Uterus (tissue), 4 donors: ENCODE results near the gene MTURN. TPM values are rescaled to one million over a fixed set of nuclear protein-coding genes. Genes with fewer than 3 reads are reported as not detected.

Source experiments
- DNase-seq, 2 donors: peaks; one replicate each; pipeline ENCODE4 v3.0.0-alpha.2; 2019 to 2020
- H3K27ac ChIP-seq, 2 donors: fragments of 200-600 bp; sonication (generic); 1 replicate in 1 of 2; 2 replicates in 1 of 2; pipeline ENCODE4 v1.5.1; 2016 to 2018
- H3K27me3 ChIP-seq, 2 donors: fragments of 200-600 bp; sonication (generic); one replicate each; pipeline ENCODE4 v1.5.1; 2018 to 2019; ENCODE audit warnings: control low read depth in 1 of 2
- H3K36me3 ChIP-seq, 2 donors: fragments of 200-600 bp; sonication (generic); one replicate each; pipeline ENCODE4 v1.5.1; 2019; ENCODE audit warnings: control low read depth in 1 of 2
- H3K4me1 ChIP-seq, 2 donors: fragments of 200-600 bp; sonication (generic); one replicate each; pipeline ENCODE4 v1.5.1; 2018 to 2019; ENCODE audit warnings: control low read depth in 1 of 2
- H3K4me3 ChIP-seq, 2 donors: fragments of 200-600 bp; sonication (generic); 1 replicate in 1 of 2; 2 replicates in 1 of 2; pipeline ENCODE4 v1.5.1; 2018 to 2019; ENCODE audit warnings: mild to moderate bottlenecking in 1 of 2
- H3K9me3 ChIP-seq, 2 donors: fragments of 200-600 bp; sonication (generic); one replicate each; pipeline ENCODE4 v1.5.1; 2019; ENCODE audit warnings: control low read depth in 1 of 2
- POLR2A ChIP-seq, 2 donors: fragments of 450-650 bp; IDR thresholded peaks; one replicate each; pipeline ENCODE4 v1.6.1; 2016; ENCODE audit warnings: antibody characterized with exemption in 2 of 2, mild to moderate bottlenecking in 1 of 2, moderate library complexity in 1 of 2
- intact Hi-C: fragments of 100-400 bp; cut with DNase I; formaldehyde crosslinking; loops from one replicate; pipeline ENCODE4 v1.15.1; 2023; ENCODE audit warnings: low total_unique reads
- total RNA-seq, 4 donors: library from RNA; depleted of rRNA in 3 of 4; stranded (reverse); fragments of >200 nt in 3 of 4; gene quantifications; one replicate each; pipeline versions ENCODE4 v1.1.0 to v1.2.4, GENCODE V29; 2014 to 2023
- TF ChIP-seq, protein P1 (sequence below), 4 experiments: fragments of 200-600 bp in 2 of 4; fragments of 450-650 bp in 2 of 4; sonication (generic) in 2 of 4; IDR thresholded peaks; one replicate each; pipeline ENCODE4 v1.5.1; 2016 to 2019; ENCODE audit warnings: antibody characterized with exemption in 4 of 4, mild to moderate bottlenecking in 2 of 4, moderate library complexity in 1 of 4
- donor health status: DM: yes; HTN: yes; CAD: no.

MTURN gene
- total RNA-seq, 4 donors from 2014 or later = 45.1 to 75.9 (median 53.1) TPM

DNA sequence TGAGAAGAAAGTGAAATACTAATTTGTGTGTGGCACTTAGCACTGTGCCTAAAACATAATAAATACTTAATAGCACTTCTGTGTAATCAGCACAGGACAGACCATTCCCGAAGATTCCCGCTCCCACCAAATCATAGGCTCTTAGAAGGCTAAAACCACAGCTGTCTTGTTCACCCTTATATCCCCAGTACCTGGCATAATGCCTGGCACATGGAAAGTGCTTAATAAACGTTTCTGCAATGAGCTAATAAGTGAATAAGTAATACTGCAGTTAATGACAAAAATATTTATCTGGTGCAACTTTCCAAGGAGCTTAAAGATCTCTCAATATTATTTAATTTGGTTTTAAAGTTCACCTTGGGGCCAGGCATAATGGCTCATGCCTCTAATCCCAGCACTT lies 43.2 kb downstream of the MTURN start:
- Histone ChIP-seq H3K27ac (no peak overlapping the region), H3K4me1 (no peaks in the 10 kb centered on the region), H3K36me3 (no peaks in the 10 kb centered on the region), H3K9me3 (no peaks in the 10 kb centered on the region), H3K27me3 (no peaks in the 10 kb centered on the region), H3K4me3 (no peak overlapping the region)
- TF ChIP-seq POLR2A (IDR thresholded peaks at IDR 0.05) = no peak
- TF ChIP-seq, protein P1, sequence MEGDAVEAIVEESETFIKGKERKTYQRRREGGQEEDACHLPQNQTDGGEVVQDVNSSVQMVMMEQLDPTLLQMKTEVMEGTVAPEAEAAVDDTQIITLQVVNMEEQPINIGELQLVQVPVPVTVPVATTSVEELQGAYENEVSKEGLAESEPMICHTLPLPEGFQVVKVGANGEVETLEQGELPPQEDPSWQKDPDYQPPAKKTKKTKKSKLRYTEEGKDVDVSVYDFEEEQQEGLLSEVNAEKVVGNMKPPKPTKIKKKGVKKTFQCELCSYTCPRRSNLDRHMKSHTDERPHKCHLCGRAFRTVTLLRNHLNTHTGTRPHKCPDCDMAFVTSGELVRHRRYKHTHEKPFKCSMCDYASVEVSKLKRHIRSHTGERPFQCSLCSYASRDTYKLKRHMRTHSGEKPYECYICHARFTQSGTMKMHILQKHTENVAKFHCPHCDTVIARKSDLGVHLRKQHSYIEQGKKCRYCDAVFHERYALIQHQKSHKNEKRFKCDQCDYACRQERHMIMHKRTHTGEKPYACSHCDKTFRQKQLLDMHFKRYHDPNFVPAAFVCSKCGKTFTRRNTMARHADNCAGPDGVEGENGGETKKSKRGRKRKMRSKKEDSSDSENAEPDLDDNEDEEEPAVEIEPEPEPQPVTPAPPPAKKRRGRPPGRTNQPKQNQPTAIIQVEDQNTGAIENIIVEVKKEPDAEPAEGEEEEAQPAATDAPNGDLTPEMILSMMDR (IDR thresholded peaks at IDR 0.05) = no peak
- intact Hi-C loops = no loop called here
- DNase-seq = no peak

DNA sequence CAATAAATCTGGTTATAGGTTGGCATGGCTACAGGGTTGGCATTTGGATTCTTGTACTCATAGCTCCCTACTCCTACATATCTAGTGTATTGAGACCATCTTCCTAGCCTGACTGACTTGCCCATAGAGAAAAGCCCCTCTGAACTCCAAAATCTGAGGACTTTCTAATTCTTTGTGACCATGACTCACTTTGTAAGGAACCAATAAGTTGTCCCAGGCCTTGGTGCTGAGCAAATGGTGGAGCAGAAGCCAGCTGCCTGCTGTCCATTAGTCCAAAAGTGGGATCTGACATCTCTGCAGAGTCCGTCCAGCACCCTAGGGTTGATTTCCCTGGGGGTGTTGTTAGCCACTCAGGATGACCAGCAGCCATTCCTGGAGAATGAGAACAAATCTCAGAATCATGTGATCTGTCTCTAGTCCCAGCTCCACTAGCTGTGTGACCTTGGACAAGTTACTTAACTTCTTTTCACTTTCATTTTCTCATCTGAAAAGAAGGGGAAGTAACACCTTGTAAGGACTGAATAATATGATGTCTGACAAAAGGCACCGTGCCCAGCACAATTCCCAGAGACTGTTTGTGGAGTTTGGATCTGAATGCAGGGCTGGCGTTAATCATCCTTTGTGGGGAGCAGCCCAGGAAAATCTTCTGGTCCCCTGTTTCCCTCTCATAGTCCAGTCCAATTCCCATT lies 44.1 kb downstream of the MTURN start:
- intact Hi-C loops = no loop called here
- Histone ChIP-seq H3K9me3 (no peaks in the 10 kb centered on the region), H3K4me1 (no peaks in the 10 kb centered on the region), H3K27ac (no peak overlapping the region), H3K36me3 (no peaks in the 10 kb centered on the region), H3K4me3 (no peak overlapping the region), H3K27me3 (no peaks in the 10 kb centered on the region)
- DNase-seq = no peak
- TF ChIP-seq, protein P1 (IDR thresholded peaks at IDR 0.05) = no peak
- TF ChIP-seq POLR2A (IDR thresholded peaks at IDR 0.05) = no peak

DNA sequence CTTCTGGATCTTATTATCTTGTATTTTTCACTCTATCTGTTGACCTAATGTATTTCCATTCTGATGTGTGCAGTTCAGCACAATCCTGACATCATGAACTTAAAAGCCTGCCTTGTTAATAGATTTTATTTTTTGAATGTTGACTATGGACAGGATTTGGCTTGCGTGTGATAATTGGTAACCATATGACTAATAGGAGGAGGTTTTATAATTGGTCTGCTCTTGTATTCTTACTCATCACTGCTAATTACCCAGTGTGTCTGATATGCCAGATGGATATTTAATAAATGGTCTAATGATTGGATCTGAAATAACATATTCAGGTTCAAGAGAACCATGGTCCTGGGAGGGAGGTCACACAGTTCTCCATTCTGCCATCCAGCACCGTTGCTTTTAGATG lies 45.9 kb downstream of the MTURN start:
- no peaks in the 10 kb centered on the region for H3K27me3 ChIP-seq
- no peaks in the 10 kb centered on the region for H3K36me3 ChIP-seq
- TF ChIP-seq POLR2A (IDR thresholded peaks at IDR 0.05) = no peak
- no peak for DNase-seq
- no peak overlapping the region for H3K4me3 ChIP-seq
- no peaks in the 10 kb centered on the region for H3K4me1 ChIP-seq
- intact Hi-C loops = no loop called here
- H3K27ac ChIP-seq = no peak overlapping the region
- H3K9me3 ChIP-seq = no peaks in the 10 kb centered on the region

DNA sequence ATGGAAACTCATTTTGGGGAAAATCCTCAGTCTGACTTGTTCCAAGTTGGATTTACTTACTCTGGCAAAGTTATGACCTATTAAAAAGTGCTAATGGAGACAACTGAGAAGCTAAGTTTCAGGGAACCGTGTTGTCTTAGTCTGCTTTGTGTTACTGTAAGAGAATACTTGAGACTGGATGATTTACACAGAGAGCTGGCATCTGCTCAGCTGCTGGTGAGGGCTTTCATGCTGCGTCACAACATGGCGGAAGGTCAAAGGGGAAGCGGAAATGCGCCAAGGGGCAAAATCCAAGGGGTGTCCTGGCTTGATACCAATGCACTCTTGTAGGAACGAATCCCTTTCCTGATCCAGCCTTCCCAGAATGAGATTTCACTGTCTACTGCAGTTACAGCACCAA lies 46.4 kb downstream of the MTURN start:
- H3K27me3 ChIP-seq = no peaks in the 10 kb centered on the region
- intact Hi-C loops = no loop called here
- no peaks in the 10 kb centered on the region for H3K36me3 ChIP-seq
- H3K27ac ChIP-seq = no peak overlapping the region
- H3K4me1 ChIP-seq = no peaks in the 10 kb centered on the region
- no peak for DNase-seq
- H3K4me3 ChIP-seq = no peak overlapping the region
- H3K9me3 ChIP-seq = no peaks in the 10 kb centered on the region
- TF ChIP-seq, protein P1 (IDR thresholded peaks at IDR 0.05) = no peak
- TF ChIP-seq POLR2A (IDR thresholded peaks at IDR 0.05) = no peak

DNA sequence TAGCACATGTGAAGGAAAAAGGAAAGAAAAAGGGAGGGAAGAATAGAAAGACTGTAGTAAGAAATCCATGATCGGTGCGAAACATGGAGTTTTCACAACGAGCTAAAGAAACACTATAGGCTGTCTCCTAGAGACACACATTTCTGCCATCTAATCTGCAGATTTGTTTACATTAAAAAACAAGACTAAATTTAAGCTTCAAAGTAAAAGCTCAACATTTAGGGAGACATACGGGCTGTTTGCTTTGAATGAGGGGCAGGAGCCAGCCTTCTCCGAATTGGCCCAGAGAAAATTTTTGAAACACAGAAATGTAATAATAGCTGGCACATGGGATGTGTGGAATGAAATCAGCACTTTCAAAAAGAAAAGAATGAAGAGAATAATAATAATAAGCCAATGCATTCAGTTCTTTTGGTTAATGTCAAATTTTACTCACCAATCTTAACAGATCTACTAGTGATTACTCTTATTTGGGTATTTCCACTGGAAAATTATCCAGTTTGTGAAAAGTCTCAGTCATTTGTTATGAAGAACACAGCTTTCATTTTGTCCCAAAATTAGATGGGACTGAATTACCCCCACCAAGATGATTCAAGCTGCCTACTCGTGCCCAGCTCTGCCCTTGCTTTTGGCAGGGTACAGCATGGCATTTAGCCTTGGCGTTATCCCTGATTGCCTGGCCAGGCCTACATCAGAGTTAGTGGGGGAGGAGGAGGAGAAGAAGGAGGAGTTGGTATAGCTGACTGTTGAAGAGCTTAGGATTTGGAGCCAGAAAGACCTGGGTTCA lies 47.1 kb downstream of the MTURN start:
- Histone ChIP-seq H3K27me3 (no peaks in the 10 kb centered on the region), H3K9me3 (no peaks in the 10 kb centered on the region), H3K27ac (no peak overlapping the region), H3K36me3 (no peaks in the 10 kb centered on the region), H3K4me1 (no peaks in the 10 kb centered on the region), H3K4me3 (no peak overlapping the region)
- intact Hi-C loops = no loop called here
- DNase-seq = no peak
- no peak for TF ChIP-seq POLR2A (IDR thresholded peaks at IDR 0.05)
- TF ChIP-seq, protein P1 (IDR thresholded peaks at IDR 0.05) = no peak
